GM12878 (cell line): ENCODE measurements around the gene LDLRAD4. TPM values are rescaled to one million over a fixed set of nuclear protein-coding genes. Genes with fewer than 3 reads are reported as not detected.

Source experiments
- ASH2L ChIP-seq: fragments of 300-600, 200-600 bp; sonication (generic); IDR thresholded peaks from 2 replicates; pipeline ENCODE4 v1.6.1; 2017; ENCODE audit warnings: low read depth, mild to moderate bottlenecking, borderline replicate concordance
- BACH1 ChIP-seq: fragments of 450-650 bp; IDR thresholded peaks from 2 replicates; pipeline ENCODE4 v1.6.1; 2017; ENCODE audit warnings: mild to moderate bottlenecking, borderline replicate concordance
- BMI1 ChIP-seq: fragments of 450-650 bp; IDR thresholded peaks from 2 replicates; pipeline ENCODE4 v1.6.1; 2016; ENCODE audit warnings: mild to moderate bottlenecking, moderate library complexity, borderline replicate concordance
- CEBPZ ChIP-seq: fragments of 150-350 bp; IDR thresholded peaks from 2 replicates; pipeline ENCODE4 v1.6.1; 2016; ENCODE audit warnings: low read depth, low read length
- CHD2 ChIP-seq: IDR thresholded peaks from 2 replicates; pipeline ENCODE4 v1.6.1; 2011; ENCODE audit warnings: low read depth, low read length, improper control_type of control experiment, borderline replicate concordance
- CREB1 ChIP-seq: IDR thresholded peaks from 2 replicates; pipeline ENCODE4 v1.6.1; 2012; ENCODE audit warnings: low read depth, mild to moderate bottlenecking, inconsistent platforms
- CTCF ChIP-seq, 3 experiments: IDR thresholded peaks in 2 of 3; conservative IDR thresholded peaks in 1 of 3; 2 replicates each; pipeline ENCODE4 v1.5.1; 2011; ENCODE audit warnings: low read depth in 3 of 3, low read length in 3 of 3, mild to moderate bottlenecking in 3 of 3, control low read depth in 2 of 3, moderate library complexity in 2 of 3, inconsistent platforms in 1 of 3, mixed read lengths in 1 of 3; ENCODE audit not compliant: control insufficient read depth in 2 of 3, insufficient read depth in 1 of 3; ENCODE audit errors: extremely low read depth in 1 of 3
- EP300 ChIP-seq, 2 experiments: fragments of 150-350 bp in 1 of 2; IDR thresholded peaks; 2 replicates each; pipeline ENCODE4 v1.6.1; 2011 to 2012; ENCODE audit warnings: low read depth in 2 of 2, low read length in 2 of 2, borderline replicate concordance in 1 of 2, improper control_type of control experiment in 1 of 2, inconsistent platforms in 1 of 2; ENCODE audit not compliant: control insufficient read depth in 1 of 2
- FOS ChIP-seq: IDR thresholded peaks from 3 replicates; pipeline ENCODE4 v1.6.1; 2011; ENCODE audit warnings: borderline replicate concordance; ENCODE audit not compliant: insufficient read length; ENCODE audit errors: extremely low read depth
- FOXK2 ChIP-seq: fragments of 450-650 bp; IDR thresholded peaks from 2 replicates; pipeline ENCODE4 v1.6.1; 2017; ENCODE audit warnings: mild to moderate bottlenecking, moderate library complexity
- GABPA ChIP-seq: IDR thresholded peaks from 2 replicates; pipeline ENCODE4 v1.6.1; 2014; ENCODE audit warnings: antibody characterized with exemption, low read depth, mild to moderate bottlenecking, inconsistent platforms
- HCFC1 ChIP-seq: fragments of 150-350 bp; IDR thresholded peaks from 2 replicates; pipeline ENCODE4 v1.6.1; 2014; ENCODE audit warnings: low read length
- NFYA ChIP-seq: IDR thresholded peaks from 2 replicates; pipeline ENCODE4 v1.6.1; 2011; ENCODE audit warnings: low read depth, mild to moderate bottlenecking, low read length, improper control_type of control experiment, borderline replicate concordance
- NR2C2 ChIP-seq: IDR thresholded peaks from 2 replicates; pipeline ENCODE4 v1.6.1; 2011; ENCODE audit warnings: borderline replicate concordance, low read depth; ENCODE audit not compliant: control insufficient read depth, insufficient read length
- PAX5 ChIP-seq: IDR thresholded peaks from 2 replicates; pipeline ENCODE4 v1.6.1; 2011; ENCODE audit warnings: low read depth, low read length, borderline replicate concordance
- POLR2A ChIP-seq: IDR thresholded peaks from 2 replicates; pipeline ENCODE4 v1.6.1; 2011; ENCODE audit warnings: low read depth, mild to moderate bottlenecking, low read length
- POU2F2 ChIP-seq: IDR thresholded peaks from 3 replicates; pipeline ENCODE4 v1.6.1; 2011; ENCODE audit warnings: low read depth, mild to moderate bottlenecking, low read length, borderline replicate concordance
- RAD21 ChIP-seq: IDR thresholded peaks from 2 replicates; pipeline ENCODE4 v1.6.1; 2011; ENCODE audit warnings: mild to moderate bottlenecking, low read depth, low read length, moderate library complexity; ENCODE audit not compliant: insufficient read depth
- RBBP5 ChIP-seq: fragments of 200-600 bp; sonication (generic); conservative IDR thresholded peaks from 2 replicates; pipeline ENCODE4 v1.6.1; 2016
- SMC3 ChIP-seq: IDR thresholded peaks from 2 replicates; pipeline ENCODE4 v1.6.1; 2011; ENCODE audit warnings: low read length, improper control_type of control experiment, borderline replicate concordance
- TCF12 ChIP-seq: IDR thresholded peaks from 2 replicates; pipeline ENCODE4 v1.6.1; 2011; ENCODE audit warnings: low read depth, mild to moderate bottlenecking, low read length
- polyA plus RNA-seq, 11 experiments: library from polyadenylated mRNA; depleted of rRNA in 4 of 11; unstranded in 6 of 11; stranded (reverse) in 5 of 11; fragments of >200 nt; fragmentation: Nextera tagmentation in 4 of 11; fragmentation: Illumina TruSeq in 1 of 11; extraction: Ambion mirVana in 4 of 11; extraction: Trizol in 1 of 11; gene quantifications; 1 replicate in 1 of 11; 2 replicates in 10 of 11; pipeline versions ENCODE4 v1.2.1 to v1.2.3, GENCODE V29; 2011 to 2016; ENCODE audit warnings: inconsistent platforms in 2 of 11, missing spikeins in 2 of 11, low read depth in 1 of 11
- total RNA-seq, 4 experiments: library from RNA; depleted of rRNA in 3 of 4; stranded (reverse); fragments of >200 nt in 3 of 4; fragmentation: Illumina TruSeq in 1 of 4; extraction: Trizol in 1 of 4; gene quantifications; 2 replicates each; pipeline versions ENCODE4 v1.2.1 to v1.2.3, GENCODE V29; 2013 to 2021
- TF ChIP-seq, protein P1 (sequence below): IDR thresholded peaks from 2 replicates; pipeline ENCODE4 v1.6.1; 2011; ENCODE audit warnings: mild to moderate bottlenecking, low read depth, low read length, moderate library complexity; ENCODE audit not compliant: insufficient replicate concordance
- TF ChIP-seq, protein P2 (sequence below): IDR thresholded peaks from 2 replicates; pipeline ENCODE4 v1.6.1; 2011; ENCODE audit warnings: borderline replicate concordance, low read depth, mild to moderate bottlenecking, moderate library complexity, low read length; ENCODE audit not compliant: insufficient read depth, poor library complexity, severe bottlenecking

Gene LDLRAD4
- total and polyA plus RNA-seq, 10 of the 15 experiments (the other 5 are each of a cell fraction or from before 2014, with no cell fraction given): 2.7 to 16.8 (median 11.2) TPM

GRCh38 chr18:13614641-13615288 is 396.2 kb downstream of the LDLRAD4 start (continued):
- 0 out of 2 replicates have a peak, but pooled peaks have one; percentile 33 for TF ChIP-seq TCF12
- peak; percentile 49; the same call in 1 of the 2 replicates for TF ChIP-seq PAX5
- peak; percentile 93 for TF ChIP-seq POLR2A
- TF ChIP-seq GABPA: no peak
- TF ChIP-seq, protein P1, sequence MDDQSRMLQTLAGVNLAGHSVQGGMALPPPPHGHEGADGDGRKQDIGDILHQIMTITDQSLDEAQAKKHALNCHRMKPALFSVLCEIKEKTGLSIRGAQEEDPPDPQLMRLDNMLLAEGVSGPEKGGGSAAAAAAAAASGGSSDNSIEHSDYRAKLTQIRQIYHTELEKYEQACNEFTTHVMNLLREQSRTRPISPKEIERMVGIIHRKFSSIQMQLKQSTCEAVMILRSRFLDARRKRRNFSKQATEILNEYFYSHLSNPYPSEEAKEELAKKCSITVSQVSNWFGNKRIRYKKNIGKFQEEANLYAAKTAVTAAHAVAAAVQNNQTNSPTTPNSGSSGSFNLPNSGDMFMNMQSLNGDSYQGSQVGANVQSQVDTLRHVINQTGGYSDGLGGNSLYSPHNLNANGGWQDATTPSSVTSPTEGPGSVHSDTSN: no peak
- TF ChIP-seq CREB1: no peak
- TF ChIP-seq ASH2L: no peak
- peak; percentile 88 for TF ChIP-seq BACH1
- TF ChIP-seq HCFC1: no peak
- TF ChIP-seq FOXK2: no peak
- no peak for TF ChIP-seq CEBPZ
- TF ChIP-seq CHD2: 0 out of 2 replicates have a peak, but pooled peaks have one; percentile 27
- no peak for TF ChIP-seq CTCF (IDR thresholded peaks at IDR 0.05 in 2 of 3, conservative IDR thresholded peaks at IDR 0.05 in 1 of 3; ENCODE audit: control insufficient read depth in 2 of 3, extremely low read depth in 1 of 3, insufficient read depth in 1 of 3, low read depth in 3 of 3, low read length in 3 of 3)
- TF ChIP-seq RBBP5: no peak
- TF ChIP-seq NFYA: no peak
- peak; percentile 68; the same call in 2 of the 3 replicates for TF ChIP-seq POU2F2
- TF ChIP-seq, protein P2, sequence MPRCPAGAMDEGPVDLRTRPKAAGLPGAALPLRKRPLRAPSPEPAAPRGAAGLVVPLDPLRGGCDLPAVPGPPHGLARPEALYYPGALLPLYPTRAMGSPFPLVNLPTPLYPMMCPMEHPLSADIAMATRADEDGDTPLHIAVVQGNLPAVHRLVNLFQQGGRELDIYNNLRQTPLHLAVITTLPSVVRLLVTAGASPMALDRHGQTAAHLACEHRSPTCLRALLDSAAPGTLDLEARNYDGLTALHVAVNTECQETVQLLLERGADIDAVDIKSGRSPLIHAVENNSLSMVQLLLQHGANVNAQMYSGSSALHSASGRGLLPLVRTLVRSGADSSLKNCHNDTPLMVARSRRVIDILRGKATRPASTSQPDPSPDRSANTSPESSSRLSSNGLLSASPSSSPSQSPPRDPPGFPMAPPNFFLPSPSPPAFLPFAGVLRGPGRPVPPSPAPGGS: no peak
- TF ChIP-seq RAD21: no peak
- TF ChIP-seq SMC3: no peak
- TF ChIP-seq EP300 (IDR thresholded peaks at IDR 0.05; ENCODE audit: borderline replicate concordance in 1 of 2, control insufficient read depth in 1 of 2, low read depth in 2 of 2, low read length in 2 of 2): peak; percentile 4 to 27; a peak in 1 of 4 replicates
- TF ChIP-seq NR2C2: no peak
- no peak for TF ChIP-seq BMI1
- no peak for TF ChIP-seq FOS
